ENCODE measurements around the gene CCDC177. TPM values are rescaled to one million over a fixed set of nuclear protein-coding genes. Genes with fewer than 3 reads are reported as not detected.
"Not testable (repeated sequence)": the region's sequence is repeated elsewhere in the genome, so short reads cannot be mapped to it uniquely, and the experiment has no call there.

The CCDC177 gene
- total and polyA plus RNA-seq, 9 of the 15 experiments (the other 6 are each of a cell fraction or from before 2014, with no cell fraction given): not detected

DNA sequence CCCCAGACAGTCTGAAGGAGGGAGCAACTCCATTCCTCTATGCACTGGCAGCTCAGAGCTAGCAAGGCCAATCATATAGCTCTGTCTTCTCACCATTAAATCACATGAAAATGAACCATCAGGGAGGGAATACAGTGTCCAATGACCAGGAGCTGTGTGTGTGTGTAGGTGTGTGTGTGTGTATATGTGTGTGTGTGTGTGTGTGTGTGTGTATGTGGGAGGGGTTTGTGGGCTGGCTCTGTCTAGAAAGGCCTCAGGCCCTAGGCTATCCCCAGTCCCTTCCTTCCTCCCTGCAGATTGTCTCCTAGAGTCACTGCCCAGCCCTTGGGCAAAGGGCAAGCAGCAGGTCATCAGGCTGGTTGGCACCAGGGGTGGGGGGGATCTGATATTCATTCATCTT, 31.1 kb upstream of the CCDC177 start:
- Histone ChIP-seq H3K9me1 (ENCODE audit: control insufficient read depth, insufficient read depth, low read length) (no peaks in the 10 kb centered on the region), H3K27me3 (ENCODE audit: control insufficient read depth in 2 of 2, insufficient read depth in 2 of 2, low read length in 2 of 2) (no peaks in the 10 kb centered on the region), H3K79me2 (ENCODE audit: control insufficient read depth, insufficient read depth, low read length) (peaks cover 2% of the 10 kb centered on the region; the same call in 1 of the 3 replicates), H3K4me1 (replicated peaks in 1 of 2; ENCODE audit: control insufficient read depth in 2 of 2, insufficient read depth in 2 of 2, low read length in 2 of 2) (peaks cover 5 to 9% of the 10 kb centered on the region in 2 experiments; a peak in 1 of 5 replicates), H3K36me3 (ENCODE audit: control insufficient read depth, insufficient read depth, low read length) (no peaks in the 10 kb centered on the region), H2AFZ (ENCODE audit: low read depth, low read length) (no peak overlapping the region), H3K4me2 (ENCODE audit: insufficient read depth, low read length) (no peak overlapping the region), H3K9me3 (replicated peaks; ENCODE audit: control insufficient read depth, insufficient read depth, low read depth, low read length) (no peaks in the 10 kb centered on the region), H3K27ac (ENCODE audit: extremely low read depth, low read depth, low read length) (no peak overlapping the region), H3K9ac (ENCODE audit: insufficient read depth in 1 of 2, low read depth in 2 of 2, low read length in 2 of 2) (no peak overlapping the region), H4K20me1 (replicated peaks; ENCODE audit: control insufficient read depth, insufficient read depth, low read length) (no peaks in the 10 kb centered on the region), H3K4me3 (no peak overlapping the region)
- DNase-seq (ENCODE audit: extremely low read depth in 1 of 4, low spot score in 3 of 4) (no peak), FAIRE-seq (no peak), ATAC-seq (no peak)
- intact Hi-C loops (cut with micrococcal nuclease) (no loop called here), in situ Hi-C loops (cut with MboI) (no loop called here)
- CTCF ChIA-PET (ENCODE audit: low intra/inter-chr PET ratio): no interaction called here
- BruUV-seq (replicated peaks): no TSS peak
- TF ChIP-seq NFYB (IDR thresholded peaks at IDR 0.05; ENCODE audit: extremely low read depth, insufficient read length): no peak
- TF ChIP-seq MCM3 (IDR thresholded peaks at IDR 0.05): 0 out of 2 replicates have a peak, but pooled peaks have one; percentile 43
- POLR2A ChIA-PET: interaction anchor here (0.6 kb wide), 2 partner anchors 29 to 31 kb away, joined by 3 read pairs; partner anchors contain the start of gene CCDC177

DNA sequence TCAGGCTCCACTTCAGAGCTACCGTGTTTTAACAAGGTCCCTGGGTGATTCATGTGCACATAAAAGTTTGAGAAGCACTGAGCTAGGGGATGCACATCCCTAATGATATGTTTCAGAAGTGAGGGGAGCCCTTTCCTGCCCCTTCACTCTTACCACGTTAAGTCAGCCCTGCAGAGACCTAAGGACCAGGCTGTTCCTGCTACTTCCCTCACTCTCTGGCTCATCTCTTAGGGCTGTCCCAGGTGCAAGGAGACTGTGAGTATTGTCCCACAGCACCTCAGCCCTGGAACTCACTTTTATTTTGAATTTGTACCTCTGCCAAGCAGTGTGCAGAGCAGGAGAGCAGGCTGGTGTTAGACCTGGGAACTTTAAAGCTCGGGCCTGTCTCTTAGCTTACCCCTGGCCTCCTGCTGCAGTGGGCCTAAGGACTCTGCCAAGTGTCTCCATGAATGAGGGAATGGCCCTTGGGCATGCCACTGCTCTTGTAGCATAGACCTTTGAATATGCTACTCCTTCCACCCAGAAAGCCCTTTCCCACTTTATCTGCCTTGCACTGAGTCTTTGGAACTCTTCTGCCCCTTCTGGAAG, 25.7 kb upstream of the CCDC177 start:
- H3K4me1 ChIP-seq (replicated peaks in 1 of 2; ENCODE audit: control insufficient read depth in 2 of 2, insufficient read depth in 2 of 2, low read length in 2 of 2): no peaks in the 10 kb centered on the region; a peak in 1 of 5 replicates
- FAIRE-seq (no peak), DNase-seq (ENCODE audit: extremely low read depth in 1 of 4, low spot score in 3 of 4) (no peak), ATAC-seq (peak; percentile 38; the same call in 1 of the 3 replicates)
- TF ChIP-seq, protein P1, sequence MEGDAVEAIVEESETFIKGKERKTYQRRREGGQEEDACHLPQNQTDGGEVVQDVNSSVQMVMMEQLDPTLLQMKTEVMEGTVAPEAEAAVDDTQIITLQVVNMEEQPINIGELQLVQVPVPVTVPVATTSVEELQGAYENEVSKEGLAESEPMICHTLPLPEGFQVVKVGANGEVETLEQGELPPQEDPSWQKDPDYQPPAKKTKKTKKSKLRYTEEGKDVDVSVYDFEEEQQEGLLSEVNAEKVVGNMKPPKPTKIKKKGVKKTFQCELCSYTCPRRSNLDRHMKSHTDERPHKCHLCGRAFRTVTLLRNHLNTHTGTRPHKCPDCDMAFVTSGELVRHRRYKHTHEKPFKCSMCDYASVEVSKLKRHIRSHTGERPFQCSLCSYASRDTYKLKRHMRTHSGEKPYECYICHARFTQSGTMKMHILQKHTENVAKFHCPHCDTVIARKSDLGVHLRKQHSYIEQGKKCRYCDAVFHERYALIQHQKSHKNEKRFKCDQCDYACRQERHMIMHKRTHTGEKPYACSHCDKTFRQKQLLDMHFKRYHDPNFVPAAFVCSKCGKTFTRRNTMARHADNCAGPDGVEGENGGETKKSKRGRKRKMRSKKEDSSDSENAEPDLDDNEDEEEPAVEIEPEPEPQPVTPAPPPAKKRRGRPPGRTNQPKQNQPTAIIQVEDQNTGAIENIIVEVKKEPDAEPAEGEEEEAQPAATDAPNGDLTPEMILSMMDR (IDR thresholded peaks at IDR 0.05 in 2 of 3, conservative IDR thresholded peaks at IDR 0.05 in 1 of 3; ENCODE audit: insufficient read depth in 2 of 3, low read depth in 1 of 3, low read length in 3 of 3): 0 out of 6 replicates have a peak, but pooled peaks of 2 of the 3 experiments have one; percentile 1 to 3
- no peak for TF ChIP-seq EHMT2 (IDR thresholded peaks at IDR 0.05)
- in situ Hi-C loops (cut with MboI) (no loop called here), intact Hi-C loops (cut with micrococcal nuclease) (no loop called here)
- CTCF ChIA-PET (ENCODE audit: low intra/inter-chr PET ratio): no interaction called here
- WGBS (ENCODE audit: insufficient coverage, low coverage, missing lambda C conversion rate): 50% methylated on average over 3 of the region's 3 CpGs
- no TSS peak for BruUV-seq (replicated peaks)
- H3K79me2 ChIP-seq (ENCODE audit: control insufficient read depth, insufficient read depth, low read length): no peaks in the 10 kb centered on the region
- H4K20me1 ChIP-seq (replicated peaks; ENCODE audit: control insufficient read depth, insufficient read depth, low read length): no peaks in the 10 kb centered on the region
- H3K27ac ChIP-seq (ENCODE audit: extremely low read depth, low read depth, low read length): no peak overlapping the region
- POLR2A ChIA-PET: interaction anchor here (0.6 to 1.2 kb wide), 4 partner anchors 45 to 265 kb away, joined by 3 read pairs; no protein-coding TSS in a partner anchor
- no peak overlapping the region for H3K4me2 ChIP-seq (ENCODE audit: insufficient read depth, low read length)
- no peaks in the 10 kb centered on the region for H3K36me3 ChIP-seq (ENCODE audit: control insufficient read depth, insufficient read depth, low read length)
- H2AFZ ChIP-seq (ENCODE audit: low read depth, low read length): peak overlapping the region; percentile 24; the same call in 1 of the 2 replicates
- H3K4me3 ChIP-seq: no peak overlapping the region
- H3K9me3 ChIP-seq (replicated peaks; ENCODE audit: control insufficient read depth, insufficient read depth, low read depth, low read length): no peaks in the 10 kb centered on the region
- H3K9ac ChIP-seq (ENCODE audit: insufficient read depth in 1 of 2, low read depth in 2 of 2, low read length in 2 of 2): no peak overlapping the region
- H3K9me1 ChIP-seq (ENCODE audit: control insufficient read depth, insufficient read depth, low read length): no peaks in the 10 kb centered on the region
- H3K27me3 ChIP-seq (ENCODE audit: control insufficient read depth in 2 of 2, insufficient read depth in 2 of 2, low read length in 2 of 2): no peaks in the 10 kb centered on the region

DNA sequence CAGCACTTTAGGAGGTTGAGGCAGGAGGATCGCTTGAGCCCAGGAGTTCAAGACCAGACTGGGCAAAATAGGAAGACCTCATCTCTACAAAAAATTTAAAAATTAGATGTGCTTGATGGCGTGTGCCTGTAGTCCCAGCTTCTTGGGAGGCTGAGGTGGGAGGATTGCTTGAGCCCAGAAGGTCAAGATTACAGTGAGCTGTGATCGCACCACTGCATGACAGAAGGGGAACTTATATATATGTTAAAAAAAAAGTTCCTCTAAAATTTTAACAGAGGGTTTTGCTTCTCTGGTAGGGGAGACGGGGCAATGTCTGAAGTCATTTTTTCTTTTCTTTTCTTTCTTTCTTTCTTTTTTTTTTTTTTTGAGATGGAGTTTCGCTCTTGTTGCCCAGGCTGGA, 24.8 kb upstream of the CCDC177 start:
- intact Hi-C loops (cut with micrococcal nuclease); H3K9ac ChIP-seq (ENCODE audit: insufficient read depth in 1 of 2, low read depth in 2 of 2, low read length in 2 of 2); DNase-seq (ENCODE audit: extremely low read depth in 1 of 4, low spot score in 3 of 4); in situ Hi-C loops (cut with MboI); H3K4me1 ChIP-seq (replicated peaks in 1 of 2; ENCODE audit: control insufficient read depth in 2 of 2, insufficient read depth in 2 of 2, low read length in 2 of 2); H3K27ac ChIP-seq (ENCODE audit: extremely low read depth, low read depth, low read length); H3K9me1 ChIP-seq (ENCODE audit: control insufficient read depth, insufficient read depth, low read length); H3K27me3 ChIP-seq (ENCODE audit: control insufficient read depth in 2 of 2, insufficient read depth in 2 of 2, low read length in 2 of 2); POLR2A ChIA-PET; H3K4me3 ChIP-seq; FAIRE-seq; H3K36me3 ChIP-seq (ENCODE audit: control insufficient read depth, insufficient read depth, low read length); H3K4me2 ChIP-seq (ENCODE audit: insufficient read depth, low read length); BruUV-seq (replicated peaks); H3K9me3 ChIP-seq (replicated peaks; ENCODE audit: control insufficient read depth, insufficient read depth, low read depth, low read length); H3K79me2 ChIP-seq (ENCODE audit: control insufficient read depth, insufficient read depth, low read length); H4K20me1 ChIP-seq (replicated peaks; ENCODE audit: control insufficient read depth, insufficient read depth, low read length); H2AFZ ChIP-seq (ENCODE audit: low read depth, low read length); ATAC-seq: not testable (repeated sequence)
- CTCF ChIA-PET (ENCODE audit: low intra/inter-chr PET ratio): interaction anchor here (0.6 kb wide), 1 partner anchor 53 kb away, joined by 3 read pairs; no protein-coding TSS in a partner anchor
- WGBS (ENCODE audit: insufficient coverage, low coverage, missing lambda C conversion rate): 46% methylated on average over 3 of the region's 5 CpGs
